HEK293T (cell line): ENCODE data around the gene DLG2.

Source experiments
- CTCF ChIA-PET: fragments of 350-600 bp; formaldehyde crosslinking; extraction: SDS; loops from one replicate; lab custom pipeline; 2021; ENCODE audit warnings: antibody characterized with exemption, inconsistent platforms; lab: Yijun Ruan, JAX
- POLR2A ChIA-PET: fragments of 350-600 bp; formaldehyde crosslinking; extraction: SDS; loops from one replicate; lab custom pipeline; 2020; ENCODE audit warnings: antibody characterized with exemption, inconsistent platforms; lab: Yijun Ruan, JAX
- DNase-seq: peaks from one replicate; pipeline ENCODE4 v3.0.0; 2012; ENCODE audit warnings: mixed read lengths; ENCODE audit errors: extremely low spot score
- ARNT ChIP-seq: fragments of 450-650 bp; IDR thresholded peaks from 2 replicates; pipeline ENCODE4 v1.6.1; 2017; ENCODE audit warnings: mild to moderate bottlenecking
- BHLHE40 ChIP-seq: fragments of 450-650 bp; IDR thresholded peaks from 2 replicates; pipeline ENCODE4 v1.6.1; 2016; ENCODE audit warnings: mild to moderate bottlenecking, moderate library complexity, borderline replicate concordance
- CTBP1 ChIP-seq: fragments of 450-650 bp; IDR thresholded peaks from 2 replicates; pipeline ENCODE4 v1.6.1; 2016; ENCODE audit warnings: borderline replicate concordance
- ELF4 ChIP-seq: fragments of 450-650 bp; IDR thresholded peaks from 2 replicates; pipeline ENCODE4 v1.6.1; 2017; ENCODE audit warnings: antibody characterized with exemption
- FOXA1 ChIP-seq: fragments of 450-650 bp; IDR thresholded peaks from 2 replicates; pipeline ENCODE4 v1.6.1; 2016; ENCODE audit warnings: mild to moderate bottlenecking
- FOXK2 ChIP-seq: fragments of 450-650 bp; IDR thresholded peaks from 2 replicates; pipeline ENCODE4 v1.6.1; 2016; ENCODE audit warnings: mild to moderate bottlenecking
- FOXM1 ChIP-seq: fragments of 450-650 bp; IDR thresholded peaks from 2 replicates; pipeline ENCODE4 v1.6.1; 2017; ENCODE audit warnings: mild to moderate bottlenecking, borderline replicate concordance
- HDGF ChIP-seq: fragments of 450-650 bp; IDR thresholded peaks from 2 replicates; pipeline ENCODE4 v1.6.1; 2017; ENCODE audit warnings: antibody characterized with exemption, borderline replicate concordance
- L3MBTL2 ChIP-seq: fragments of 450-650 bp; conservative IDR thresholded peaks from 2 replicates; pipeline ENCODE4 v1.6.1; 2016; ENCODE audit warnings: mild to moderate bottlenecking
- LEF1 ChIP-seq: fragments of 450-650 bp; IDR thresholded peaks from 2 replicates; pipeline ENCODE4 v1.6.1; 2017; ENCODE audit warnings: mild to moderate bottlenecking, borderline replicate concordance
- NFRKB ChIP-seq: fragments of 450-650 bp; IDR thresholded peaks from 2 replicates; pipeline ENCODE4 v1.6.1; 2016; ENCODE audit warnings: mild to moderate bottlenecking, moderate library complexity
- PKNOX1 ChIP-seq: fragments of 450-650 bp; IDR thresholded peaks from 2 replicates; pipeline ENCODE4 v1.6.1; 2016
- SP1 ChIP-seq: fragments of 450-650 bp; IDR thresholded peaks from 2 replicates; pipeline ENCODE4 v1.6.1; 2017
- SUZ12 ChIP-seq: fragments of 450-650 bp; IDR thresholded peaks from 2 replicates; pipeline ENCODE4 v1.6.1; 2016; ENCODE audit warnings: mild to moderate bottlenecking
- TARDBP ChIP-seq: fragments of 450-650 bp; IDR thresholded peaks from 2 replicates; pipeline ENCODE4 v1.6.1; 2016
- ZNF384 ChIP-seq: fragments of 450-650 bp; IDR thresholded peaks from 2 replicates; pipeline ENCODE4 v1.6.1; 2016

DLG2 gene

GRCh38 chr11:84372381-84372950, 1254.7 kb downstream of the DLG2 start:
- DNase-seq, result no peak
- ChIA-PET POLR2A (no interaction called here), CTCF (no interaction called here)
- no peak for TF ChIP-seq LEF1
- TF ChIP-seq FOXA1, result no peak
- TF ChIP-seq FOXM1, result no peak
- TF ChIP-seq TARDBP, result no peak
- no peak for TF ChIP-seq L3MBTL2
- TF ChIP-seq HDGF, result no peak
- no peak for TF ChIP-seq FOXK2
- TF ChIP-seq ELF4, result no peak
- TF ChIP-seq PKNOX1, result no peak
- TF ChIP-seq NFRKB, result no peak
- TF ChIP-seq SP1, result no peak
- TF ChIP-seq CTBP1, result no peak

- CTCF ChIA-PET, result no interaction called here
Observed at GRCh38 chr11:84358034-84358433, 1269.1 kb downstream of the DLG2 start.

GRCh38 chr11:84355911-84356310, 1271.2 kb downstream of the DLG2 start:
- TF ChIP-seq FOXA1 (no peak), ELF4 (no peak)
- ChIA-PET CTCF (no interaction called here), POLR2A (no interaction called here)
- DNase-seq, result no peak

More at GRCh38 chr11:84358034-84358433, 1269.1 kb downstream of the DLG2 start:
- TF ChIP-seq CTBP1 (no peak), ELF4 (no peak), ZNF384 (no peak), NFRKB (no peak), LEF1 (no peak), FOXM1 (no peak), L3MBTL2 (no peak), SUZ12 (no peak), BHLHE40 (no peak), TARDBP (no peak), PKNOX1 (no peak), HDGF (no peak), FOXK2 (no peak), SP1 (no peak), FOXA1 (no peak), ARNT (no peak)
- POLR2A ChIA-PET, result no interaction called here
- DNase-seq, result no peak

GRCh38 chr11:84345597-84345996, 1281.5 kb downstream of the DLG2 start:
- CTCF ChIA-PET, result no interaction called here
- no peak for DNase-seq
- POLR2A ChIA-PET, result no interaction called here
- TF ChIP-seq ZNF384, result no peak
- TF ChIP-seq SUZ12, result no peak

- ChIA-PET CTCF (no interaction called here), POLR2A (no interaction called here)
- no peak for TF ChIP-seq ZNF384
- TF ChIP-seq TARDBP, result no peak
- no peak for TF ChIP-seq FOXA1
- TF ChIP-seq LEF1, result no peak
- TF ChIP-seq BHLHE40, result no peak
- no peak for TF ChIP-seq SUZ12
- TF ChIP-seq NFRKB, result no peak
- no peak for TF ChIP-seq ARNT
- TF ChIP-seq FOXK2, result no peak
- TF ChIP-seq L3MBTL2, result no peak
- no peak for TF ChIP-seq FOXM1
- TF ChIP-seq PKNOX1, result no peak
- no peak for TF ChIP-seq ELF4
- TF ChIP-seq SP1, result no peak
- TF ChIP-seq HDGF, result no peak
- TF ChIP-seq CTBP1, result no peak
- no peak for DNase-seq
Observed at GRCh38 chr11:84345027-84345426, 1282.1 kb downstream of the DLG2 start.

GRCh38 chr11:84339796-84340195, 1287.3 kb downstream of the DLG2 start:
- TF ChIP-seq LEF1 (no peak), BHLHE40 (no peak), ELF4 (no peak), CTBP1 (no peak), FOXM1 (no peak), ARNT (no peak), SUZ12 (no peak), ZNF384 (no peak), NFRKB (no peak), SP1 (no peak), FOXA1 (no peak), HDGF (no peak)
- ChIA-PET CTCF (no interaction called here), POLR2A (no interaction called here)
- no peak for DNase-seq

GRCh38 chr11:84333221-84333620, 1293.9 kb downstream of the DLG2 start:
- no peak for DNase-seq
- TF ChIP-seq ELF4 (no peak), FOXM1 (no peak)
- ChIA-PET POLR2A (no interaction called here), CTCF (no interaction called here)
